GM19468 (cell line): ENCODE measurements around the gene CEBPB.
"Not testable (repeated sequence)": the region's sequence is repeated elsewhere in the genome, so short reads cannot be mapped to it uniquely, and the experiment has no call there.

Experiments
- ATAC-seq: cut with Tn5 transposase; IDR thresholded peaks from one replicate; pipeline ENCODE4 v1.9.1; 2021; ENCODE audit warnings: mild to moderate bottlenecking, moderate library complexity, moderate number of reproducible peaks; ENCODE audit not compliant: unreplicated experiment; ENCODE audit errors: extremely low read depth

Gene CEBPB

GRCh38 chr20:50190251-50191064 is at the start of gene CEBPB:
TSS of gene CEBPB (plus strand) at chr20:50190830. CDS start at chr20:50191034, 204 bp downstream.
- no peak for ATAC-seq

- no peak for ATAC-seq
These were observed 49.5 kb upstream of the CEBPB start for GRCh38 chr20:50141018-50141675.

- ATAC-seq = no peak
These were observed 48.6 kb upstream of the CEBPB start for GRCh38 chr20:50141811-50142561.

- ATAC-seq = no peak
These were observed 47.8 kb upstream of the CEBPB start for GRCh38 chr20:50142812-50143211.

- no peak for ATAC-seq
These were observed 46.3 kb upstream of the CEBPB start for GRCh38 chr20:50144362-50144761.

GRCh38 chr20:50145566-50145965 is 45.1 kb upstream of the CEBPB start:
- no peak for ATAC-seq

- no peak for ATAC-seq
These were observed 44.4 kb upstream of the CEBPB start for GRCh38 chr20:50146214-50146613.

- ATAC-seq = no peak
These were observed 43.6 kb upstream of the CEBPB start for GRCh38 chr20:50146732-50147662.

- no peak for ATAC-seq
These were observed 41.0 kb upstream of the CEBPB start for GRCh38 chr20:50149481-50150254.

- no peak for ATAC-seq
These were observed 39.4 kb upstream of the CEBPB start for GRCh38 chr20:50151034-50151743.

GRCh38 chr20:50152394-50153152 is 38.1 kb upstream of the CEBPB start:
- ATAC-seq = no peak

- no peak for ATAC-seq
These were observed 37.5 kb upstream of the CEBPB start for GRCh38 chr20:50153153-50153499.

GRCh38 chr20:50153500-50154377 is 36.9 kb upstream of the CEBPB start, which contains the start of gene PEDS1:
TSS of gene PEDS1 (minus strand) at chr20:50153723. CDS start at chr20:50153637, 86 bp downstream.
- peak; percentile 81 for ATAC-seq

GRCh38 chr20:50161494-50161893 is 29.1 kb upstream of the CEBPB start:
- not testable (repeated sequence) for ATAC-seq

GRCh38 chr20:50163570-50164317 is 26.9 kb upstream of the CEBPB start:
- ATAC-seq = no peak
